Gastrocnemius medialis (tissue), 4 donors: Measurements from ENCODE around the gene MAPK1. TPM values are rescaled to one million over a fixed set of nuclear protein-coding genes. Genes with fewer than 3 reads are reported as not detected.
A peak's percentile ranks its signal among the peaks of the same experiment; 100 is the strongest.

Source experiments
- ATAC-seq, 2 donors: fragments of 150-250 bp; one replicate each; pipeline ENCODE4 v1.9.1; 2016
- DNase-seq, 2 donors: peaks; one replicate each; pipeline ENCODE4 v3.0.0-alpha.2; 2019
- H3K27ac ChIP-seq, 4 donors: fragments of 200-600 bp; sonication (generic); 1 replicate in 1 of 4; 2 replicates in 3 of 4; pipeline ENCODE4 v1.5.1; 2016 to 2018; ENCODE audit warnings: mild to moderate bottlenecking in 2 of 4, moderate library complexity in 1 of 4
- H3K27me3 ChIP-seq, 3 donors: fragments of 200-600 bp; sonication (generic) in 2 of 3; 1 replicate in 1 of 3; 2 replicates in 2 of 3; pipeline versions ENCODE4 v1.5.1 to v1.6.0; 2016 to 2019; ENCODE audit warnings: mild to moderate bottlenecking in 1 of 3, moderate library complexity in 1 of 3
- H3K36me3 ChIP-seq, 2 donors: fragments of 200-600 bp; sonication (generic) in 1 of 2; one replicate each; pipeline ENCODE4 v1.5.1; 2017 to 2018
- H3K4me1 ChIP-seq, 2 donors: fragments of 200-600 bp; sonication (generic) in 1 of 2; one replicate each; pipeline ENCODE4 v1.5.1; 2016 to 2017; ENCODE audit warnings: mild to moderate bottlenecking in 2 of 2
- H3K4me3 ChIP-seq, 4 donors: fragments of 200-600 bp; sonication (generic) in 3 of 4; 1 replicate in 1 of 4; 2 replicates in 3 of 4; pipeline ENCODE4 v1.5.1; 2016 to 2019; ENCODE audit warnings: mild to moderate bottlenecking in 2 of 4
- H3K9me3 ChIP-seq, 3 donors: fragments of 200-600 bp; sonication (generic) in 2 of 3; 1 replicate in 1 of 3; 2 replicates in 2 of 3; pipeline ENCODE4 v1.5.1; 2016 to 2019
- POLR2A ChIP-seq, 2 donors: fragments of 450-650 bp; IDR thresholded peaks; one replicate each; pipeline ENCODE4 v1.6.1; 2017; ENCODE audit warnings: antibody characterized with exemption in 2 of 2, mild to moderate bottlenecking in 2 of 2, moderate library complexity in 2 of 2
- in situ Hi-C, 4 donors: fragments of 200-750 bp; cut with MboI; loops; one replicate each; pipeline versions ENCODE4 v1.15.0 to v1.8.0; 2017; ENCODE audit warnings: low sequenced_read_pairs in 4 of 4
- intact Hi-C: fragments of 100-400 bp; cut with DNase I; formaldehyde crosslinking; loops from one replicate; pipeline ENCODE4 v1.15.1; 2023; ENCODE audit warnings: low total_unique reads
- total RNA-seq, 4 donors: library from RNA; depleted of rRNA; stranded (reverse); fragments of >200 nt; gene quantifications; one replicate each; pipeline versions ENCODE4 v1.1.0 to v1.2.3, GENCODE V29; 2016
- TF ChIP-seq, protein P1 (sequence below), 5 experiments: fragments of 450-650 bp in 3 of 5; fragments of 200-600 bp in 2 of 5; sonication (generic) in 2 of 5; IDR thresholded peaks in 4 of 5; conservative IDR thresholded peaks in 1 of 5; 1 replicate in 4 of 5; 2 replicates in 1 of 5; pipeline ENCODE4 v1.5.1; 2016 to 2019; ENCODE audit warnings: antibody characterized with exemption in 5 of 5, mild to moderate bottlenecking in 3 of 5, moderate library complexity in 3 of 5

MAPK1 gene
- total RNA-seq, 4 donors from 2014 or later, result 39.8 to 79.5 (median 57.2) TPM

DNA sequence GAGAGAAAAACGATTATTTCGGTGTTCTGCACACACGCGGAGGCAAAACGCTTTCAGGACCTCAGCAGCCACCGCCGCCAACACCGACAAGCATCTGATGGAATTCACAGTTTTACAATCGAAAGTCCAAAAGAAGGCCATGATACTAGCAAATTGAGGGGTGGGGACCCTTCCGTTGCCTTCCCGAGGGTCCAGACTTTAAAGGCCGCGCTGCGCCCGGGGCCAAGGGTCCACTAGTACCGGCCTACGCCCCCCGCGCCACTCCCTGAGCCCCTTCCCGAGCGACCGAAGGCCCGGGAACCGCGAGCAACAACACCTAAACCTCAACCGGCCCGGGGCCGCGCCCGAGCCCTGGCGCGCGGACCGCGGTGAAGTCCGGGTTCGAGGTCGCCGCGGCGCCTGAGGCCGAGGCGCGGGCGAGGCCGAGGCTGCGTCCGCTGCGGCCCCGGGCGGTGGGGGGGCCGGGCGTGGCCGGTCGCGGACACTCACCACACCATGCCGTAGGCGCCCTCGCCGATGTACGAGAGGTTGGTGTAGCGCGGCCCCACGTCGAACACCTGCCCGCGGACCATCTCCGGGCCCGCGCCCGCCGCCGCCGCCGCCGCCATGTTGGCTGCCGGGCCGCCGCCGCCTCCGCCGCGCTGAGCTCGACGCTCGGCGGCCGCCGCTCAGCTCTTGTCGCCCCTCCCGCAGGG, 465 bp downstream of the MAPK1 start:
- Histone ChIP-seq H3K36me3 (no peaks in the 10 kb centered on the region), H3K9me3 (no peaks in the 10 kb centered on the region), H3K4me1 (peaks cover 42 to 49% of the 10 kb centered on the region in 2 donors), H3K27ac (peak overlapping the region; percentile 86 to 93 (median 90)), H3K27me3 (no peaks in the 10 kb centered on the region), H3K4me3 (peak overlapping the region; percentile 83 to 95 (median 90))
- intact Hi-C loops (loop anchor here (2.0 to 5.0 kb wide), 3 partner anchors 70 to 152 kb away; partner anchors contain the start of gene YPEL1), in situ Hi-C loops (no loop called here)
- DNase-seq, result no peak
- peak; percentile 48 to 51 for ATAC-seq
- no peak for TF ChIP-seq POLR2A (IDR thresholded peaks at IDR 0.05)
- TF ChIP-seq, protein P1, sequence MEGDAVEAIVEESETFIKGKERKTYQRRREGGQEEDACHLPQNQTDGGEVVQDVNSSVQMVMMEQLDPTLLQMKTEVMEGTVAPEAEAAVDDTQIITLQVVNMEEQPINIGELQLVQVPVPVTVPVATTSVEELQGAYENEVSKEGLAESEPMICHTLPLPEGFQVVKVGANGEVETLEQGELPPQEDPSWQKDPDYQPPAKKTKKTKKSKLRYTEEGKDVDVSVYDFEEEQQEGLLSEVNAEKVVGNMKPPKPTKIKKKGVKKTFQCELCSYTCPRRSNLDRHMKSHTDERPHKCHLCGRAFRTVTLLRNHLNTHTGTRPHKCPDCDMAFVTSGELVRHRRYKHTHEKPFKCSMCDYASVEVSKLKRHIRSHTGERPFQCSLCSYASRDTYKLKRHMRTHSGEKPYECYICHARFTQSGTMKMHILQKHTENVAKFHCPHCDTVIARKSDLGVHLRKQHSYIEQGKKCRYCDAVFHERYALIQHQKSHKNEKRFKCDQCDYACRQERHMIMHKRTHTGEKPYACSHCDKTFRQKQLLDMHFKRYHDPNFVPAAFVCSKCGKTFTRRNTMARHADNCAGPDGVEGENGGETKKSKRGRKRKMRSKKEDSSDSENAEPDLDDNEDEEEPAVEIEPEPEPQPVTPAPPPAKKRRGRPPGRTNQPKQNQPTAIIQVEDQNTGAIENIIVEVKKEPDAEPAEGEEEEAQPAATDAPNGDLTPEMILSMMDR (IDR thresholded peaks at IDR 0.05 in 4 of 5, conservative IDR thresholded peaks at IDR 0.05 in 1 of 5), result no peak

DNA sequence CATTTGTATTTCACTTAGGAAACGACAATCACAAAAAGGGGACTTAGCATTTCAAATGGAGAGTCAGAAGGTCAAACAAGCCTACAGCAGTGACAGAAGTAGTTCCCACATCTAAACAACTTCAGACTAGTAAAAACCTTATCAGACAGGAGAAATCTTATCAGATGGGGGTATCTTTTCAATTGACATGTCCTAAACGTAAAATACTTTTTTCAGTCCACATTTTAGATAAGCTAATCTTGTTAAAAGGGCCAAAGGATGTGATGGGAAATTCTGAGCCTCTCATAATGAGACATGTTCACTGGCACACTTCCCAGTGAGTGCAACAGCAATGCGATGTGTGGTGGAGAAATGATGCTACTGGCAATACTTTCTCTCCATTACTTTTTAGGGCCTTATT, 2.4 kb downstream of the MAPK1 start:
- ATAC-seq (no peak), DNase-seq (peak in 1 of 2 donors; percentile 16)
- intact Hi-C loops, result loop anchor here (5.0 kb wide), 1 partner anchor 72 kb away; no protein-coding TSS in a partner anchor
- no peak for TF ChIP-seq POLR2A (IDR thresholded peaks at IDR 0.05)
- TF ChIP-seq, protein P1 (IDR thresholded peaks at IDR 0.05 in 4 of 5, conservative IDR thresholded peaks at IDR 0.05 in 1 of 5), result no peak
- Histone ChIP-seq H3K4me1 (peaks cover 60 to 67% of the 10 kb centered on the region in 2 donors), H3K27ac (peak overlapping the region in 2 of 4 donors; percentile 4 to 90), H3K27me3 (no peaks in the 10 kb centered on the region), H3K36me3 (no peaks in the 10 kb centered on the region), H3K9me3 (no peaks in the 10 kb centered on the region), H3K4me3 (peak overlapping the region in 3 of 4 donors; percentile 83 to 95 (median 86))
- in situ Hi-C loops, result no loop called here

DNA sequence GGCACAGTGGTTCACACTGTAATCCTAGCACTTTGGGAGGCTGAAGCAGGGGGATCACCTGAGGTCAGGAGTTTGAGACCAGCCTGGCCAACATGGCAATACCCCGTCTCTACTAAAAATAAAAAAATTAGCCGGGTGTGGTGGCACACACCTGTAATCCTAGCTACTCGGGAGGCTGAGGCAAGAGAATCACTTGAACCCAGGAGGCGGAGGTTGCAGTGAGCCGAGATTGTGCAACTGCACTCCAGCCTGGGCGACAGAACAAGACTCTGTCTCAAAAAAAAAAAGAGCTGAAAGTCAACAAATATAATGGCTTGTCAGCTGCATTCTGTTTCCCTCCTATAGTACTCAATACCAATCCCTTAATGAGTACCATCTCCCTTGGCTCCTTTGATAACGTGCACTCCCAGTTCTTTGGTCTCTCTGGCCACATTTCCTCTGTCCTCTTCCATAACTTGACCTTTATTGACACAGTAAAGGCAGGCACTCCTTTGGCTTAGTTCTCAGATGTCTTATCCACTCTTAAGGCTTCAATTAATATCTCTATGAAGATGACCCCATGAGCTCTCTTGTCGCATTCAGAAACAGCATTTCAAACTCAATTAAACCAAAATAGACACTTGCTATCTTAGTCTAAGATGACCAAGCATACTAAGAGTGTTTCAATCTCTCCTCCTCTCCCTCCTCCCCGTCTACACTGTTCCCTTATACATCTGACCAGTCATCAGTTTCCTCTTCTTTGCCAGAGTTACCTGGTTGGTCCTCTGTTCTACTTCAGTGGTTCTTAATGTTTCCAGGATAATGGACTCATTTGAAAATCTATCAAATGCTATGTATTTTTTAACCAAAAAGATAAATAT, 4.8 kb downstream of the MAPK1 start:
- peak overlapping the region; percentile 8 to 43 (median 12) for H3K27ac ChIP-seq
- H3K4me3 ChIP-seq, result no peak overlapping the region
- no peak for DNase-seq
- ATAC-seq, result no peak
- peaks cover 77 to 85% of the 10 kb centered on the region in 2 donors for H3K4me1 ChIP-seq
- H3K9me3 ChIP-seq, result no peaks in the 10 kb centered on the region
- H3K27me3 ChIP-seq, result no peaks in the 10 kb centered on the region
- H3K36me3 ChIP-seq, result no peaks in the 10 kb centered on the region
- intact Hi-C loops (no loop called here), in situ Hi-C loops (no loop called here)
- TF ChIP-seq, protein P1 (IDR thresholded peaks at IDR 0.05 in 4 of 5, conservative IDR thresholded peaks at IDR 0.05 in 1 of 5), result no peak
- no peak for TF ChIP-seq POLR2A (IDR thresholded peaks at IDR 0.05)

DNA sequence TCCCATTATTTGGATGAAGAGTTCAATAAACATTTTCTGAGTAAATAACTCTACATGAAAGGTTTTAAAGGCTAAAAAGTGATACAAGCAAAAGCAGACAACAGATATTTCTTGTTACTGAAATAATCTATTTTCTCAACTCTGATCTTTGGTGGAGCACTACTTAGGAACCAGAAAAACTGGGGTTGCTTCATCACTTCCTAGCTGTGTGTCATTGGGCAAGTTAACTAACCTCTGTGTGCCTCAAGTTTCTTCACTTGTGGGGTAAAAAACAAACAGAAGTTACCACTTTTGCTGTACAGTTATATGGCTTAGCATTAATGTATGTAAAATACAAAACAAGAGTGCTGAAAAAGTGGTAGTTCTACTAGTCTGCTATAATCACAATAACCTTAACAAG, 5.6 kb downstream of the MAPK1 start:
- Histone ChIP-seq H3K27me3 (no peaks in the 10 kb centered on the region), H3K4me3 (no peak overlapping the region), H3K36me3 (no peaks in the 10 kb centered on the region), H3K27ac (peak overlapping the region in 2 of 4 donors; percentile 29 to 64), H3K9me3 (no peaks in the 10 kb centered on the region), H3K4me1 (peaks cover 85 to 92% of the 10 kb centered on the region in 2 donors)
- in situ Hi-C loops (no loop called here), intact Hi-C loops (no loop called here)
- no peak for TF ChIP-seq POLR2A (IDR thresholded peaks at IDR 0.05)
- TF ChIP-seq, protein P1 (IDR thresholded peaks at IDR 0.05 in 4 of 5, conservative IDR thresholded peaks at IDR 0.05 in 1 of 5), result no peak
- DNase-seq, result no peak
- ATAC-seq, result no peak
